GM12801 (cell line): ENCODE data around the gene PRMT1.

ENCODE experiments used
- CTCF ChIP-seq: IDR thresholded peaks from one replicate; pipeline ENCODE4 v1.5.1; 2011; ENCODE audit warnings: control low read depth; ENCODE audit not compliant: insufficient read length; ENCODE audit errors: extremely low read depth

Gene PRMT1

GRCh38 chr19:49712397-49712859 lies 35.4 kb downstream of the PRMT1 start:
- no peak for TF ChIP-seq CTCF

- no peak for TF ChIP-seq CTCF
Observed at GRCh38 chr19:49713236-49713845, 36.3 kb downstream of the PRMT1 start.

- TF ChIP-seq CTCF = no peak
Observed at GRCh38 chr19:49716154-49716553, 39.1 kb downstream of the PRMT1 start.

- no peak for TF ChIP-seq CTCF
Observed at GRCh38 chr19:49718511-49718910, 41.4 kb downstream of the PRMT1 start.

- TF ChIP-seq CTCF = no peak
Observed at GRCh38 chr19:49718991-49719390, 41.9 kb downstream of the PRMT1 start.

GRCh38 chr19:49727217-49728030 lies 50.4 kb downstream of the PRMT1 start:
- no peak for TF ChIP-seq CTCF

- TF ChIP-seq CTCF = no peak
Observed at GRCh38 chr19:49730166-49730565, 53.1 kb downstream of the PRMT1 start.
